ENCODE data around the gene CEP68.

The CEP68 gene

GRCh38 chr2:65061146-65061909 lies 5.1 kb downstream of the CEP68 start:
- peaks cover 32% of the 10 kb centered on the region for H3K4me1 ChIP-seq (ENCODE audit: control insufficient read depth, insufficient read depth, low read length)
- no peaks in the 10 kb centered on the region for H3K36me3 ChIP-seq (ENCODE audit: control insufficient read depth in 2 of 2, insufficient read depth in 2 of 2, low read length in 2 of 2)
- H3K9ac ChIP-seq (ENCODE audit: low read length in 2 of 2) = no peak overlapping the region
- H3K27ac ChIP-seq (ENCODE audit: low read length) = no peak overlapping the region
- H3K4me3 ChIP-seq (ENCODE audit: low read length in 2 of 2) = no peak overlapping the region
- H3K9me3 ChIP-seq (ENCODE audit: control insufficient read depth in 2 of 2, low read length in 2 of 2) = no peaks in the 10 kb centered on the region
- no peaks in the 10 kb centered on the region for H3K27me3 ChIP-seq (ENCODE audit: control insufficient read depth in 1 of 2, insufficient read depth in 2 of 2, low read length in 2 of 2)

GRCh38 chr2:65061910-65062339 lies 5.7 kb downstream of the CEP68 start:
- no peak overlapping the region for H3K9ac ChIP-seq (ENCODE audit: low read length in 2 of 2)
- H3K27ac ChIP-seq (ENCODE audit: low read length) = no peak overlapping the region
- no peaks in the 10 kb centered on the region for H3K9me3 ChIP-seq (ENCODE audit: control insufficient read depth in 2 of 2, low read length in 2 of 2)
- H3K4me3 ChIP-seq (ENCODE audit: low read length in 2 of 2) = no peak overlapping the region
- H3K4me1 ChIP-seq (ENCODE audit: control insufficient read depth, insufficient read depth, low read length) = peaks cover 32% of the 10 kb centered on the region
- H3K27me3 ChIP-seq (ENCODE audit: control insufficient read depth in 1 of 2, insufficient read depth in 2 of 2, low read length in 2 of 2) = no peaks in the 10 kb centered on the region
- H3K36me3 ChIP-seq (ENCODE audit: control insufficient read depth in 2 of 2, insufficient read depth in 2 of 2, low read length in 2 of 2) = no peaks in the 10 kb centered on the region

- no peak overlapping the region for H3K4me3 ChIP-seq (ENCODE audit: low read length in 2 of 2)
- peaks cover 0 to 3% of the 10 kb centered on the region in 2 donors for H3K36me3 ChIP-seq (ENCODE audit: control insufficient read depth in 2 of 2, insufficient read depth in 2 of 2, low read length in 2 of 2)
Measured at GRCh38 chr2:65062843-65063825, 6.9 kb downstream of the CEP68 start.

GRCh38 chr2:65064728-65065552 lies 8.7 kb downstream of the CEP68 start:
- Histone ChIP-seq H3K36me3 (ENCODE audit: control insufficient read depth in 2 of 2, insufficient read depth in 2 of 2, low read length in 2 of 2) (peaks cover 0 to 8% of the 10 kb centered on the region in 2 donors), H3K27me3 (ENCODE audit: control insufficient read depth in 1 of 2, insufficient read depth in 2 of 2, low read length in 2 of 2) (no peaks in the 10 kb centered on the region), H3K4me1 (ENCODE audit: control insufficient read depth, insufficient read depth, low read length) (peaks cover 36% of the 10 kb centered on the region), H3K9ac (ENCODE audit: low read length in 2 of 2) (peak overlapping the region in 1 of 2 donors; percentile 13), H3K27ac (ENCODE audit: low read length) (peak overlapping the region; percentile 31), H3K9me3 (ENCODE audit: control insufficient read depth in 2 of 2, low read length in 2 of 2) (no peaks in the 10 kb centered on the region), H3K4me3 (ENCODE audit: low read length in 2 of 2) (no peak overlapping the region)

More at GRCh38 chr2:65062843-65063825, 6.9 kb downstream of the CEP68 start:
- no peak overlapping the region for H3K9ac ChIP-seq (ENCODE audit: low read length in 2 of 2)
- H3K27me3 ChIP-seq (ENCODE audit: control insufficient read depth in 1 of 2, insufficient read depth in 2 of 2, low read length in 2 of 2) = no peaks in the 10 kb centered on the region
- no peak overlapping the region for H3K27ac ChIP-seq (ENCODE audit: low read length)
- no peaks in the 10 kb centered on the region for H3K9me3 ChIP-seq (ENCODE audit: control insufficient read depth in 2 of 2, low read length in 2 of 2)
- H3K4me1 ChIP-seq (ENCODE audit: control insufficient read depth, insufficient read depth, low read length) = peaks cover 26% of the 10 kb centered on the region

GRCh38 chr2:65067806-65068553 lies 11.8 kb downstream of the CEP68 start:
- no peak overlapping the region for H3K27ac ChIP-seq (ENCODE audit: low read length)

GRCh38 chr2:65069439-65069824 lies 13.2 kb downstream of the CEP68 start:
- H3K9ac ChIP-seq (ENCODE audit: low read length in 2 of 2) = peak overlapping the region in 1 of 2 donors; percentile 5
- H3K36me3 ChIP-seq (ENCODE audit: control insufficient read depth in 2 of 2, insufficient read depth in 2 of 2, low read length in 2 of 2) = peaks cover 30 to 37% of the 10 kb centered on the region in 2 donors
- peaks cover 34% of the 10 kb centered on the region for H3K4me1 ChIP-seq (ENCODE audit: control insufficient read depth, insufficient read depth, low read length)
- H3K4me3 ChIP-seq (ENCODE audit: low read length in 2 of 2) = no peak overlapping the region
- no peaks in the 10 kb centered on the region for H3K9me3 ChIP-seq (ENCODE audit: control insufficient read depth in 2 of 2, low read length in 2 of 2)
- H3K27me3 ChIP-seq (ENCODE audit: control insufficient read depth in 1 of 2, insufficient read depth in 2 of 2, low read length in 2 of 2) = no peaks in the 10 kb centered on the region
- no peak overlapping the region for H3K27ac ChIP-seq (ENCODE audit: low read length)

More at GRCh38 chr2:65067806-65068553, 11.8 kb downstream of the CEP68 start:
- H3K9ac ChIP-seq (ENCODE audit: low read length in 2 of 2) = no peak overlapping the region
- H3K4me3 ChIP-seq (ENCODE audit: low read length in 2 of 2) = no peak overlapping the region
- no peaks in the 10 kb centered on the region for H3K27me3 ChIP-seq (ENCODE audit: control insufficient read depth in 1 of 2, insufficient read depth in 2 of 2, low read length in 2 of 2)
- peaks cover 40% of the 10 kb centered on the region for H3K4me1 ChIP-seq (ENCODE audit: control insufficient read depth, insufficient read depth, low read length)
- H3K9me3 ChIP-seq (ENCODE audit: control insufficient read depth in 2 of 2, low read length in 2 of 2) = no peaks in the 10 kb centered on the region
- peaks cover 22 to 26% of the 10 kb centered on the region in 2 donors for H3K36me3 ChIP-seq (ENCODE audit: control insufficient read depth in 2 of 2, insufficient read depth in 2 of 2, low read length in 2 of 2)

GRCh38 chr2:65070172-65070830 lies 14.1 kb downstream of the CEP68 start:
- Histone ChIP-seq H3K4me3 (ENCODE audit: low read length in 2 of 2) (no peak overlapping the region), H3K4me1 (ENCODE audit: control insufficient read depth, insufficient read depth, low read length) (peaks cover 27% of the 10 kb centered on the region), H3K27me3 (ENCODE audit: control insufficient read depth in 1 of 2, insufficient read depth in 2 of 2, low read length in 2 of 2) (no peaks in the 10 kb centered on the region), H3K9me3 (ENCODE audit: control insufficient read depth in 2 of 2, low read length in 2 of 2) (no peaks in the 10 kb centered on the region), H3K27ac (ENCODE audit: low read length) (peak overlapping the region; percentile 18), H3K9ac (ENCODE audit: low read length in 2 of 2) (peak overlapping the region in 1 of 2 donors; percentile 51), H3K36me3 (ENCODE audit: control insufficient read depth in 2 of 2, insufficient read depth in 2 of 2, low read length in 2 of 2) (peaks cover 31 to 37% of the 10 kb centered on the region in 2 donors)

- Histone ChIP-seq H3K4me1 (ENCODE audit: control insufficient read depth, insufficient read depth, low read length) (peaks cover 31% of the 10 kb centered on the region), H3K4me3 (ENCODE audit: low read length in 2 of 2) (no peak overlapping the region), H3K36me3 (ENCODE audit: control insufficient read depth in 2 of 2, insufficient read depth in 2 of 2, low read length in 2 of 2) (peaks cover 31 to 37% of the 10 kb centered on the region in 2 donors), H3K9me3 (ENCODE audit: control insufficient read depth in 2 of 2, low read length in 2 of 2) (no peaks in the 10 kb centered on the region), H3K27ac (ENCODE audit: low read length) (no peak overlapping the region), H3K27me3 (ENCODE audit: control insufficient read depth in 1 of 2, insufficient read depth in 2 of 2, low read length in 2 of 2) (no peaks in the 10 kb centered on the region), H3K9ac (ENCODE audit: low read length in 2 of 2) (no peak overlapping the region)
Measured at GRCh38 chr2:65070856-65071255, 14.6 kb downstream of the CEP68 start.

GRCh38 chr2:65071499-65072180 lies 15.4 kb downstream of the CEP68 start:
- peaks cover 39% of the 10 kb centered on the region for H3K4me1 ChIP-seq (ENCODE audit: control insufficient read depth, insufficient read depth, low read length)
- no peak overlapping the region for H3K27ac ChIP-seq (ENCODE audit: low read length)
- H3K27me3 ChIP-seq (ENCODE audit: control insufficient read depth in 1 of 2, insufficient read depth in 2 of 2, low read length in 2 of 2) = no peaks in the 10 kb centered on the region
- no peaks in the 10 kb centered on the region for H3K9me3 ChIP-seq (ENCODE audit: control insufficient read depth in 2 of 2, low read length in 2 of 2)
- H3K4me3 ChIP-seq (ENCODE audit: low read length in 2 of 2) = no peak overlapping the region
- no peak overlapping the region for H3K9ac ChIP-seq (ENCODE audit: low read length in 2 of 2)
- peaks cover 31 to 40% of the 10 kb centered on the region in 2 donors for H3K36me3 ChIP-seq (ENCODE audit: control insufficient read depth in 2 of 2, insufficient read depth in 2 of 2, low read length in 2 of 2)

Measured in stomach smooth muscle (tissue), 2 donors.